Myocyte (in vitro differentiated cells): ENCODE data around the gene ZNF728. TPM values are rescaled to one million over a fixed set of nuclear protein-coding genes. Genes with fewer than 3 reads are reported as not detected.
"Not testable (repeated sequence)": the region's sequence is repeated elsewhere in the genome, so short reads cannot be mapped to it uniquely, and the experiment has no call there.

ENCODE experiments used
- DNase-seq: peaks from one replicate; pipeline ENCODE4 v3.0.0-alpha.2; 2012; ENCODE audit warnings: low read depth
- polyA plus RNA-seq: library from polyadenylated mRNA; unstranded; fragments of >200 nt; gene quantifications from one replicate; pipeline ENCODE4 v1.2.1, GENCODE V29; 2012; ENCODE audit warnings: missing spikeins
- total RNA-seq: library from RNA; depleted of rRNA; stranded (reverse); fragments of >200 nt; gene quantifications from 2 replicates; pipeline ENCODE4 v1.2.3, GENCODE V29; 2014

ZNF728 gene
- total RNA-seq, result not detected in 2 replicates
- not detected for polyA plus RNA-seq

DNA sequence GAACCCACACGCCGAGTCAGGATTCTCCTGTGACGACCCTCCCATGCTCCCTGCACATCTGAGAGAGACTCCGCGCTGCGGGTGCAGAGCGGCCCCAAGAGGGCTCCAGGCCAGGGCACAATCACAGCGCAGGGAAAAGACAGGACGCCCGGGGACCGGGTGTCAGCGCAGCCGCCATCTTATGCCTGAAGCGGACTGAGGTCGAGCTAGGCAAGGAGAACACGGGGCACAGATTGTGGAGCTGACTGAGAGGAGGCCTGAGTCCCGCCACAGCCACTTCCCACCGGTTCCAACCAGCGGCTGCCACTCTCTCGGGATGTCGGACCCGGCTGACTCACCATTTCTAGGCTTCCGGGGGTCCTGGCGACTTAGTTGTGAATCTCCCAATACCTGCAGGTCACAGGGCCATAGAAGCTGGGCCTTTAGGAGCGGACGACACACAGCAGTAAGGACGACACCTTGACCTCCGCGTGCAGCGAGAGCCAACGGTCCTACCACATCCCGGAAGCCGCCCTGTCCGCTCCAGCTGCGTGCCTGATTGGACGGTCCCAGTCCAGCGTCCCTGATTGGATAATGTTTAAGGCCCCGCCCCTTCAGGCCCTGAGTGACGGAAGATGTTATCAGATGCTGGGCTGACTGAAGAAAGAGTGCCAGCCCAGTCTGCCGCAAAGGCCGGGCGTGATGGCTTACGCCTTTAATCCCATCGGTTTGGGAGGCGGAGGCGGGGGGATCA is at the start of gene ZNF728:
Gene ZNF728 (minus strand): TSS at position 487 of the 733 bp plus-strand sequence. CDS start 146 bp downstream, at position 341.
- no peak for DNase-seq

DNA sequence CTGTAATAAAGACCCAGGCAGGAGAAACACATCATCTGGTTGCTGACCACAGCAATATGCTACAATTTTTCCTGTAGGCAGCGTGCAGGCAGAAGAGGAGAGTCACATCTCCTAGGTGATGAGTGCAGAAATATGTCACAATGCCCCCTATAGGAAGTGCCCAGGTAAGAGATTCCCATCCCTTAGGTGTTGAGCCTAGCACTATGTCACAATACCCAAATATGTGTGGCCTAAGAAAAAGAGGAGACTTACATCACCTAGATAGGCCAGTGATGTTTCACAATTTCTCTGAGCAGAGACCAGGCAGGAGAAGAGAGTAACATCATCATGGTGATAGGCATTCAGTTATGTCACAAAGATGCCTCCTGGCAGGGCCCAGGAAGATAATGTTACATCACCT is 49.4 kb upstream of the ZNF728 start:
- no peak for DNase-seq

DNA sequence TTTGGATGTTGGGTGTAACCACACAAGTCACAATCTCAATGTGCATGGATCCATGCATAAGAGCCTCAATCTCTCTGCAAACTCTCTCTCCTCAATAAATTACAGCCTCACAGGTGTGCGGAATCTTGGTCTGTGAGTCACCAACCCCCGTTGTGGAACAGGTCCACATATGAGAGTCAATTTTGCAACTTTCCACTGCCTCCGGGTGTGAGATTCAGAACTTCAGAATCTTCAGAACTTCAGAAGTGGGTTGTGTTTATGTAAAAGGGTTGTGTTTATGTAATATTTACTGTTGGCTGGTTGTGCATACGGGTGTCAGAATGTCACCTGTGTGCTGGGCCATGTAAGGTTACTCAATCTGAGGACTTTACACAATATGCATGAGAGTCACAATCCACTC is 46.3 kb upstream of the ZNF728 start:
- DNase-seq, result no peak

DNA sequence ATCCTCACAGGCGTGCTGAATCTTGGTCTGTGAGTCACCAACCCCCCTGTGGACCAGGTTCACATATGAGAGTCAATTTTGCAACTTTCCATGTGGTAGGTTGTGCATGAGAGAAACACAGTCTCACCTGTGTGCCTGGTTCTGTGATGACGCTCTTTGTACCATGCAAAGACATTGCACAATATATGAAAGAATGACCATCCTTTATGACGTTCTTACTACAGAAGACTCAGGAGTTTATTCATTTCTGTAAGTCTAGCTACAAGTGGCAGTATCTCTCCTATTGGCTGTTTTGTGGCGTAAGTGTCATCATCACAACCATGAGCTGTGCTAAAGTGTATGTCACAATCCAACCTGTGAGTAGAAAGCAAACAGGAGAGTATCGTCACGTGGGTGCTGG is 43.8 kb upstream of the ZNF728 start:
- DNase-seq, result no peak

DNA sequence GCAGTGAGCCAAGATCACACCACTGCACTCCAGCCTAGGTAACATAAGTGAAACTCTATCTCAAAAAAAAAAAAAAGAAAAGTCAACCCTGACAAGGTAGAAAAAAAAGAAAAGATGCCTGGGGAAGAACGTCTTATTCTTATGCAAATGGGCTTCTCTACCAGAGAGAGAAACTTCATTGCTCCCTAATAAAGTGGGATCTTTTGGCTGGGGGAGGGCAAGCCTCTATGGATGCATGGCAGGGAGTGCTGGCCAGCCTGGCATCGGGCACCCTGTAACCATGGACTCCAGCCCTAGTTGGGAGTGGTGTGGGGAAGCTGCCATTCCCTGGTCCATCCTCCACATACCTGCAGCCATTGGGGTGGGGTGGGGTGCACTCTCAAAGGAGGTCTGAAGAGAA is 30.7 kb upstream of the ZNF728 start:
- no peak for DNase-seq

DNA sequence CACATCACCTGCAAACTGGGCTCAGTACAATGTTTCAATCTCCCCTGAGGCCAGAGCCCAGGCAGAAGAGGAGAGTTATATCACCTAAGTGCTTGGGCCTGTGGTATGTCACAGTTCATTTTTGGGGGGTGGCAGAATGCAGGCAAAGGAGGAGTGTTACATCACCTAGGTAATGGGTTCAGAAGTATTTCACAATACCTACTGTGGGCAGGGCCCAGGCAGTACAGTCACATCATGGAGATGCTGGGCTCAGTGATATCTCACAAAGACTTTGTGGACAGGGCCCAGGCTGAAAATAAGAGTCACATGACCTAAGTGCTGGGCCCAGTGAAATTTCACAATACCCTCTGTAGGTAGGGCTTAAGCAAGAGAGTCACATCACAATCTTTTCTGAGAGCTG is 12.7 kb upstream of the ZNF728 start:
- DNase-seq, result no peak

DNA sequence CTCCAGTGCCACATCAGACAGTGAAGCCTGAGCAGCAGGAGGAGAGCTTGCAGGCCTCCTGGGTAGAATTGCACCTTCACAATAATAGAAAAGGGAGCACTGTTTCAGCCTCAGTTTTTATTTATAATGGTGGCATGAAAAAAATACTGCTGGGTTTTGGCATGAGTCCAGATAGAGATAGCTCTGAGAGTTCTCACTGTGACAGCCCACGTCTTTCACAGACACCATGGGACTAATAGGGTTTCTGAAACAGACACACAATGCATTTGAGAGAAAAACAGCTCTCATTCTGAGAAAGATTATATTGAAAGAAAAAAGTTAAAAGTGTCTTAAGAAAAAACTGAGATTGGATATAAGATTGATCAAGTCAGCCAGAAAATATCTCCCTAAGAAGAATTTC is 8.0 kb downstream of the ZNF728 start:
- DNase-seq, result not testable (repeated sequence)

DNA sequence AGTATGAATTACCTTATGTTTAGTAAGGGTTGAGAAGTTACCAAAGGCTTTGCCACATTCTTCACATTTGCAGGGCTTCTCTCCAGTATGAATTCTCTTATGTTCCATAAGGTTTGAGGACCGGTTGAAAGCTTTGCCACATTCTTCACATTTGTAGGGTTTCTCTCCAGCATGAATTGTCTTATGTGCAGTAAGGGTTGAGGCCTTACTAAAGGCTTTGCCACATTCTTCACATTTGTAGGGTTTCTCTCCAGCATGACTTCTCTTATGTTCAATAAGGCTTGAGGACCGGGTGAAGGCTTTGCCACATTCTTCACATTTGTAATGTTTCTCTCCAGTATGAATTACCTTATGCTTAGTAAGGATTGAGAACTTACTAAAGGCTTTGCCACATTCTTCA is 26.7 kb downstream of the ZNF728 start:
- no peak for DNase-seq

DNA sequence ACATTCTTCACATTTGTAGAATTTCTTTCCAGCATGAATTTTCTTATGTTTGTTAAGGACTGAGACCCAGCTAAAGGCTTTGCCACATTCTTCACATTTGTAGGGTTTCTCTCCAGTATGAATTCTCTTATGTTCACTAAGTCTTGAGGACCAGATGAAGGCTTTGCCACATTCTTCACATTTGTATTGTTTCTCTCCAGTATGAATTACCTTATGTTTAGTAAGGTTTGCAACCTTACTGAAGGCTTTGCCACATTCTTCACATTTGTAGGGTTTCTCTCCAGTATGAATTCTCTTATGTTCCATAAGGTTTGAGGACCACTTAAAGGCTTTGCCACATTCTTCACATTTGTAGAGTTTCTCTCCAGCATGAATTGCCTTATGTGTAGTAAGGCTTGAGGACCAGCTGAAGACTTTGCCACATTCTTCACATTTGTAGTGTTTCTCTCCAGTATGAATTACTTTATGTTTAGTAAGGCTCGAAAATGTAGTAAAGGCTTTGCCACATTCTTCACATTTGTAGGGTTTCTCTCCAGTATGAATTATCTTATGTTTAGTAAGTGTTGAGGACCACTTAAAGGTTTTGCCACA is 27.3 kb downstream of the ZNF728 start:
- not testable (repeated sequence) for DNase-seq

DNA sequence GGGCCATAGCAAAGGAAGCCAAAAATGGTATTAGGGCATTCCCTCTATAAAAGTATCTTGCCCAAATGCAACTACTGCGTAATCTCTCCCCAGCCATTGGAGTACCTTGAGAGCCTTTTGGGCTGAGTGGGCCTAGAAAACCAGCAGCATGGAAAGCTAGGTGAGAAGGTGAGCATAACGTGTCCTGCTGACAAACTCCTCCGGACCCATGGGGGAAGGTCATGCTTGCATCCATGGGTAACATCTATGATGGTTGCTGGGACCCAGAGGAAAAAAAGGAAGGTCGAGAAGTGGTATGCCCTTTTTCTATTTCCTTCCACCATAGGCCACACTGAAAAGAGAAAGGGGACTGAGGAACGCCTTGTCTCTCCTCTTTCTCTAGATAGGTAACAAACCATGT is 57.4 kb downstream of the ZNF728 start:
- peak; percentile 27 for DNase-seq

DNA sequence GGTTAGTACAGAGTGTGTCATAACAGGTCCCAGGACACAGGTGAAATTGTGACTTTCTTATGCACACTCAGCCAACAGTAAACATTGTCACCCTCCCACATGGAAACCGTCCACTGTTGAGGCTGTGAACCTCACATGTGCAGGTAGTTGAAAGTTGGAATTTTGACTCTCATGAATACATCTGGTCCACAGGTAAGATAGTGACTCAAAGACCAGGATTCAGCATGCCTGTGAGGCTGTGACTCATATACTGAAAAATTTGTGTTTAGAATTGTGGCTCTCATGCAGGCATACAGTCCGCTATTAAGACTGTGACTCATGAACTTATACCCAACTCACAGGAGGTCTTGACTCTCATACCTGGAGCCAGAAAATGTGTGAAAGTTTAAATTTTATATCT is 67.8 kb downstream of the ZNF728 start:
- no peak for DNase-seq

DNA sequence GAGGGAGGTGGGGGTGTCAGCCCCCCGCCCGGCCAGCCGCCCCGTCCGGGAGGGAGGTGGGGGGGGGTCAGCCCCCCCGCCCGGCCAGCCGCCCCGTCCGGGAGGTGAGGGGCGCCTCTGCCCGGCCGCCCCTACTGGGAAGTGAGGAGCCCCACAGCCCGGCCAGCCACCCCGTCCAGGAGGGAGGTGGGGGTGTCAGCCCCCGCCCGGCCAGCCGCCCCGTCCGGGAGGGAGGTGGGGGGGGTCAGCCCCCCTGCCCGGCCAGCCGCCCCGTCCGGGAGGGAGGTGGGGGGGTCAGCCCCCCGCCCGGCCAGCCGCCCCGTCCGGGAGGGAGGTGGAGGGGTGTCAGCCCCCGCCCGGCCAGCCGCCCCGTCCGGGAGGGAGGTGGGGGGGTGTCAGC is 75.4 kb downstream of the ZNF728 start:
- not testable (repeated sequence) for DNase-seq

DNA sequence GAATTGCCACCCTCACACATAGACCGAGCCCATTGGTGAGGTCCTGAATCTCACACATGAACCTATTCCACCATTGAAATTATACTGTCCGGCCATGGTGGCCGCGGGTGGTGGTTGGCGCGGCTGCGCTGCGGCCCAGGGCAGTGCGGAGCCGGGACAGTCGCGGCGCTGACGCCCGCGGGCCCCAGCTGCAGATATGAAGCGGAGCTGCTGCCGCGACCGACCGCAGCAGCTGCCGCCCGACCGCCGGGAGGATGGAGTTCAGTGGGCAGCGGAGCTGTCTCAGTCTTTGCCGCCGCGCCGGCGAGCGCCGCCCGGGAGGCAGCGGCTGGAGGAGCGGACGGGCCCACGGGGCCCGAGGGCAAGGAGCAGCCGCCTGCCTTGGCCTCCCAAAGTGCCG is 77.8 kb downstream of the ZNF728 start:
- not testable (repeated sequence) for DNase-seq

Other genes with a start within 250 kb of the ZNF728 start
- not detected in 2 replicates for gene ZNF99, start 219.0 kb downstream of the ZNF728 start, total RNA-seq
- not detected in 2 replicates for gene ZNF723, start 170.9 kb downstream of the ZNF728 start, total RNA-seq
- 0.88 and 0.96 TPM in 2 replicates for gene ZNF730, start 113.8 kb upstream of the ZNF728 start, total RNA-seq
- 2.7 and 5.7 TPM in 2 replicates for gene ZNF724, start 247.2 kb upstream of the ZNF728 start, total RNA-seq